ENCODE results near the gene EXOSC5. TPM values are rescaled to one million over a fixed set of nuclear protein-coding genes. Genes with fewer than 3 reads are reported as not detected.

The EXOSC5 gene
- total and polyA plus RNA-seq, 9 of the 15 experiments (the other 6 are each of a cell fraction or from before 2014, with no cell fraction given) = 10.9 to 75.5 (median 37.8) TPM

DNA sequence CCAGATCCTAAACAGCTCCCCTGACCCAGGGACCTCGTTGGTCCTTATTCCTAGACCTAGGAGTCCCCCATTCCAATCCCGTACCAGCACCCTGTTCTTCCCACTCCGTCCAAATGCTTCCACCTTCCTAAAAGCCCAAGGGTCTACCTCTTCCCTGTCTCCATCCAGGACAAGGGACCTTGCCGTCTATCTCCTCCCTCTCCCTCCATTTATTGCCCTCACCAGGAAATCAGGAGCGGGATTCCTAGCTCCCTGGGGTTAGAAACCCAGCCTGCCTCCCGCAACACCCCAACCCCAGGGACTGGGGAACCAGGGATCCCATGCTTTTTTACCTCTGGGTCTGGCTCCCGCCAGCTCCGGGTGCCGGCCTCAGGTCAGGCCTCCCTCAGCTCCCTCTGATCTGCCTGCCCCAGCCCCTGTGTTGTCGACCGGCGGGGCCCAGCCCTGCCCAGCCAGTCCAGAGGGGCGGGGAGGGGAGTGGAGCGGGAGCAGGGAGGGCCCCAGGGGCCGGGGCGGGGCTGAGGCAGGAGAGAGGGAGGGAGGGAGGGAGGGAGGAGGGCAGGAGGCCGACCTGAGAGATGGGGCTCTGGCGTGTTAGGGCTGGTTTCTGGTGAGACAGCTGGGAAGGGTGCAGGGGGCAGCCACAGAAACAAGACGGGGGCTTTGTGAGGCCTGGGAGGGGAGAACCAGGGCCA, 29.9 kb upstream of the EXOSC5 start, which contains the start of gene B3GNT8:
B3GNT8 (minus strand) TSS at position 423 of the 695 bp plus-strand sequence. CDS start 596 bp downstream, outside the sequence.
- CTCF ChIA-PET (ENCODE audit: low intra/inter-chr PET ratio) = no interaction called here
- in situ Hi-C loops (cut with MboI) = no loop called here
- peaks cover 8% of the 10 kb centered on the region; the same call in 2 of the 3 replicates for H3K79me2 ChIP-seq (ENCODE audit: control insufficient read depth, insufficient read depth, low read length)
- peaks cover 23 to 56% of the 10 kb centered on the region in 2 experiments for H3K4me1 ChIP-seq (replicated peaks in 1 of 2; ENCODE audit: control insufficient read depth in 2 of 2, insufficient read depth in 2 of 2, low read length in 2 of 2)
- H3K36me3 ChIP-seq (ENCODE audit: control insufficient read depth, insufficient read depth, low read length) = peaks cover 44% of the 10 kb centered on the region; the same call in 2 of the 3 replicates
- peak within 1 kb of the TSS; percentile 83 for H2AFZ ChIP-seq (ENCODE audit: low read depth, low read length)
- no peaks in the 10 kb centered on the region for H3K9me3 ChIP-seq (replicated peaks; ENCODE audit: control insufficient read depth, insufficient read depth, low read depth, low read length)
- POLR2A ChIA-PET = interaction anchor here (0.6 to 3.3 kb wide), 7 partner anchors 8 to 963 kb away, joined by 3 to 15 read pairs (median 5); partner anchors contain the start of gene DMAC2
- WGBS (ENCODE audit: insufficient coverage, low coverage, missing lambda C conversion rate) = 16% methylated on average over 13 of the region's 19 CpGs
- peak within 1 kb of the TSS; percentile 85 for H3K4me2 ChIP-seq (ENCODE audit: insufficient read depth, low read length)
- H3K27me3 ChIP-seq (ENCODE audit: control insufficient read depth in 2 of 2, insufficient read depth in 2 of 2, low read length in 2 of 2) = no peaks in the 10 kb centered on the region
- intact Hi-C loops (cut with micrococcal nuclease) = no loop called here
- peak within 1 kb of the TSS; percentile 79 for H3K27ac ChIP-seq (ENCODE audit: extremely low read depth, low read depth, low read length)
- peak; percentile 96 for ATAC-seq
- H4K20me1 ChIP-seq (replicated peaks; ENCODE audit: control insufficient read depth, insufficient read depth, low read length) = no peaks in the 10 kb centered on the region; the same call in 1 of the 2 replicates
- TSS peak; percentile 57 for BruUV-seq (replicated peaks)
- peak within 1 kb of the TSS; percentile 63 to 87 for H3K9ac ChIP-seq (ENCODE audit: insufficient read depth in 1 of 2, low read depth in 2 of 2, low read length in 2 of 2)
- H3K9me1 ChIP-seq (ENCODE audit: control insufficient read depth, insufficient read depth, low read length) = no peaks in the 10 kb centered on the region
- peak; percentile 92 to 94 (median 94) for DNase-seq (ENCODE audit: extremely low read depth in 1 of 4, low spot score in 3 of 4)
- peak; percentile 83 for FAIRE-seq
- peak within 1 kb of the TSS; percentile 35 for H3K4me3 ChIP-seq
- TF ChIP-seq KAT7 (CRISPR knock-in tag; IDR thresholded peaks at IDR 0.05; ENCODE audit: borderline replicate concordance) (no peak), MEIS2 (IDR thresholded peaks at IDR 0.05; ENCODE audit: partially characterized antibody) (no peak), HNRNPLL (IDR thresholded peaks at IDR 0.05; ENCODE audit: low read depth, low read length, poor library complexity, severe bottlenecking) (no peak), ZNF184 (CRISPR knock-in tag; IDR thresholded peaks at IDR 0.05) (no peak), SMARCB1 (IDR thresholded peaks at IDR 0.05; ENCODE audit: insufficient read length, low read depth) (no peak), IRF2 (CRISPR knock-in tag; IDR thresholded peaks at IDR 0.05) (no peak), ZNF347 (CRISPR knock-in tag; IDR thresholded peaks at IDR 0.05; ENCODE audit: low read depth) (no peak), ZNF830 (CRISPR knock-in tag; IDR thresholded peaks at IDR 0.05) (no peak), ZNF24 (IDR thresholded peaks at IDR 0.05) (no peak), FIP1L1 (IDR thresholded peaks at IDR 0.05; ENCODE audit: low read depth, low read length, poor library complexity, severe bottlenecking) (no peak), E2F5 (CRISPR knock-in tag; IDR thresholded peaks at IDR 0.05) (no peak), HSF4 (CRISPR knock-in tag; IDR thresholded peaks at IDR 0.05; ENCODE audit: borderline replicate concordance) (no peak), ZNF133 (CRISPR knock-in tag; IDR thresholded peaks at IDR 0.05) (no peak), TAF9B (IDR thresholded peaks at IDR 0.05; ENCODE audit: partially characterized antibody) (no peak), JUND (IDR thresholded peaks at IDR 0.05; ENCODE audit: borderline replicate concordance, low read depth, low read length) (no peak), JUND (tag; IDR thresholded peaks at IDR 0.05; ENCODE audit: borderline replicate concordance, low read depth, low read length) (no peak), ZBTB34 (CRISPR knock-in tag; IDR thresholded peaks at IDR 0.05) (no peak), ZNF146 (CRISPR knock-in tag; IDR thresholded peaks at IDR 0.05; ENCODE audit: unreplicated experiment) (no peak)
- TF ChIP-seq, protein P1, sequence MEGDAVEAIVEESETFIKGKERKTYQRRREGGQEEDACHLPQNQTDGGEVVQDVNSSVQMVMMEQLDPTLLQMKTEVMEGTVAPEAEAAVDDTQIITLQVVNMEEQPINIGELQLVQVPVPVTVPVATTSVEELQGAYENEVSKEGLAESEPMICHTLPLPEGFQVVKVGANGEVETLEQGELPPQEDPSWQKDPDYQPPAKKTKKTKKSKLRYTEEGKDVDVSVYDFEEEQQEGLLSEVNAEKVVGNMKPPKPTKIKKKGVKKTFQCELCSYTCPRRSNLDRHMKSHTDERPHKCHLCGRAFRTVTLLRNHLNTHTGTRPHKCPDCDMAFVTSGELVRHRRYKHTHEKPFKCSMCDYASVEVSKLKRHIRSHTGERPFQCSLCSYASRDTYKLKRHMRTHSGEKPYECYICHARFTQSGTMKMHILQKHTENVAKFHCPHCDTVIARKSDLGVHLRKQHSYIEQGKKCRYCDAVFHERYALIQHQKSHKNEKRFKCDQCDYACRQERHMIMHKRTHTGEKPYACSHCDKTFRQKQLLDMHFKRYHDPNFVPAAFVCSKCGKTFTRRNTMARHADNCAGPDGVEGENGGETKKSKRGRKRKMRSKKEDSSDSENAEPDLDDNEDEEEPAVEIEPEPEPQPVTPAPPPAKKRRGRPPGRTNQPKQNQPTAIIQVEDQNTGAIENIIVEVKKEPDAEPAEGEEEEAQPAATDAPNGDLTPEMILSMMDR (IDR thresholded peaks at IDR 0.05 in 2 of 3, conservative IDR thresholded peaks at IDR 0.05 in 1 of 3; ENCODE audit: insufficient read depth in 2 of 3, low read depth in 1 of 3, low read length in 3 of 3) = no peak
